ENCODE results near the gene FLRT2.

DNA sequence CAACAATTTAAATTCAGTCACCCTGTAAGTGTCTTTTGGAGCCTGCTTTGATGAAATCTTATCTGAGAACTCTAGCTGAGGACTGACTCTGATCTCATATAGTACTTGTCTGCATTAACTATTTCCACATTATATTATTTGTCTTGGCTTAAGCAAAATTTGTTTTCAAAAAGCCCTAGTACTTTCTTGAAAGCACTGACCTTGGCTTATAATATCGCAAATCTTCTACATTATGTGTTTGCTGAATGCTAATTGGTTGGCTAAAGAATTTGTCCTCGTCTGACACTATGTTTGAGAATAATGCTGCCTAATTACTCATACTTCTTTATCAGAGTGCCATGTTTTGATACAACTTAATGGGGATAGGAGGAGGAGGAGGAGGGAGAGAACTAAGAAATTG, 46.9 kb upstream of the FLRT2 start:
- TF ChIP-seq, protein P1, sequence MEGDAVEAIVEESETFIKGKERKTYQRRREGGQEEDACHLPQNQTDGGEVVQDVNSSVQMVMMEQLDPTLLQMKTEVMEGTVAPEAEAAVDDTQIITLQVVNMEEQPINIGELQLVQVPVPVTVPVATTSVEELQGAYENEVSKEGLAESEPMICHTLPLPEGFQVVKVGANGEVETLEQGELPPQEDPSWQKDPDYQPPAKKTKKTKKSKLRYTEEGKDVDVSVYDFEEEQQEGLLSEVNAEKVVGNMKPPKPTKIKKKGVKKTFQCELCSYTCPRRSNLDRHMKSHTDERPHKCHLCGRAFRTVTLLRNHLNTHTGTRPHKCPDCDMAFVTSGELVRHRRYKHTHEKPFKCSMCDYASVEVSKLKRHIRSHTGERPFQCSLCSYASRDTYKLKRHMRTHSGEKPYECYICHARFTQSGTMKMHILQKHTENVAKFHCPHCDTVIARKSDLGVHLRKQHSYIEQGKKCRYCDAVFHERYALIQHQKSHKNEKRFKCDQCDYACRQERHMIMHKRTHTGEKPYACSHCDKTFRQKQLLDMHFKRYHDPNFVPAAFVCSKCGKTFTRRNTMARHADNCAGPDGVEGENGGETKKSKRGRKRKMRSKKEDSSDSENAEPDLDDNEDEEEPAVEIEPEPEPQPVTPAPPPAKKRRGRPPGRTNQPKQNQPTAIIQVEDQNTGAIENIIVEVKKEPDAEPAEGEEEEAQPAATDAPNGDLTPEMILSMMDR (conservative IDR thresholded peaks at IDR 0.05), result no peak
- no peak for TF ChIP-seq EZH2 (IDR thresholded peaks at IDR 0.05; ENCODE audit: low read depth)
